ENCODE measurements around the gene SLC2A1. TPM values are rescaled to one million over a fixed set of nuclear protein-coding genes. Genes with fewer than 3 reads are reported as not detected.

SLC2A1 gene
- total and polyA plus RNA-seq, 9 of the 15 experiments (the other 6 are each of a cell fraction or from before 2014, with no cell fraction given) = 12.6 to 153 (median 48.0) TPM

DNA sequence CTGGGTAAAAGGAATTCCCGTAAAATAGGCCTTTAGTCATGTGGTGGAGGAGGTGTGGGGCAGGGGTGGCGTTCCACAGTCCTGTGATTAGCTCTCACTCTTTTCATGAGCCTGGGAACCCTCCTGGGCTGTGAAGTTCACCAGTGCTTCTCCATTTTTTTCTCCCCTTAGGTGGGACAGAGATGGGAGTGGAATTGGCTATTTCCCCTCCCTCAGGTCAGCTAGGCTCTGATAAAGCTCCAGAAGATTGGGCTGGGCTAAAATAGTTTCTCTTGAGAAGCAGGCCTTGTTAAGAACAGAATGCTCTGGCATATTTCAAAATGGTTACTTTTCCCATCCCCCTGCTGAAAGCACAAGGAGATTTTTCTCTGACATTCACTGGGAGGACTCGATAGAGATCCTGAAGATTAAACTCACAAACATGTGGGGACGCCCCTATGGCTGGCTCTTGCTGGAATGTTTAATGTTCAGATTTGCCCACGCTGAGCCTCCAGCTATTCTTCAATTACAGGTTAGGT is 33.4 kb upstream of the SLC2A1 start:
- CTCF ChIA-PET (ENCODE audit: low intra/inter-chr PET ratio) = no interaction called here
- no peaks in the 10 kb centered on the region for H3K9me1 ChIP-seq (ENCODE audit: control insufficient read depth, insufficient read depth, low read length)

More for the DNA sequence above, 33.4 kb upstream of the SLC2A1 start:
- no peak overlapping the region for H3K4me3 ChIP-seq
- H3K9ac ChIP-seq (ENCODE audit: insufficient read depth in 1 of 2, low read depth in 2 of 2, low read length in 2 of 2) = no peak overlapping the region
- no peak overlapping the region for H3K4me2 ChIP-seq (ENCODE audit: insufficient read depth, low read length)
- intact Hi-C loops (cut with micrococcal nuclease) = no loop called here
- H3K27ac ChIP-seq (ENCODE audit: extremely low read depth, low read depth, low read length) = no peak overlapping the region
- H3K27me3 ChIP-seq (ENCODE audit: control insufficient read depth in 2 of 2, insufficient read depth in 2 of 2, low read length in 2 of 2) = no peaks in the 10 kb centered on the region
- ATAC-seq (no peak; the same call in 2 of the 3 replicates), DNase-seq (ENCODE audit: extremely low read depth in 1 of 4, low spot score in 3 of 4) (no peak), FAIRE-seq (no peak)
- in situ Hi-C loops (cut with MboI) = no loop called here
- no TSS peak for BruUV-seq (replicated peaks)
- H3K36me3 ChIP-seq (ENCODE audit: control insufficient read depth, insufficient read depth, low read length) = no peaks in the 10 kb centered on the region
- H3K4me1 ChIP-seq (replicated peaks in 1 of 2; ENCODE audit: control insufficient read depth in 2 of 2, insufficient read depth in 2 of 2, low read length in 2 of 2) = peaks cover 0 to 3% of the 10 kb centered on the region in 2 experiments; a peak in 1 of 5 replicates
- POLR2A ChIA-PET = interaction anchor here (1.2 kb wide), 1 partner anchor 9 kb away, joined by 3 read pairs; no protein-coding TSS in a partner anchor
- H2AFZ ChIP-seq (ENCODE audit: low read depth, low read length) = no peak overlapping the region
- no peaks in the 10 kb centered on the region for H4K20me1 ChIP-seq (replicated peaks; ENCODE audit: control insufficient read depth, insufficient read depth, low read length)
- 55% methylated on average over 5 of the region's 5 CpGs for WGBS (ENCODE audit: insufficient coverage, low coverage, missing lambda C conversion rate)
- TF ChIP-seq, protein P1, sequence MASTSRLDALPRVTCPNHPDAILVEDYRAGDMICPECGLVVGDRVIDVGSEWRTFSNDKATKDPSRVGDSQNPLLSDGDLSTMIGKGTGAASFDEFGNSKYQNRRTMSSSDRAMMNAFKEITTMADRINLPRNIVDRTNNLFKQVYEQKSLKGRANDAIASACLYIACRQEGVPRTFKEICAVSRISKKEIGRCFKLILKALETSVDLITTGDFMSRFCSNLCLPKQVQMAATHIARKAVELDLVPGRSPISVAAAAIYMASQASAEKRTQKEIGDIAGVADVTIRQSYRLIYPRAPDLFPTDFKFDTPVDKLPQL (IDR thresholded peaks at IDR 0.05; ENCODE audit: extremely low read depth, insufficient read length) = no peak
- TF ChIP-seq PHB (CRISPR knock-in tag; IDR thresholded peaks at IDR 0.05) = no peak
- TF ChIP-seq ZNF511 (CRISPR knock-in tag; IDR thresholded peaks at IDR 0.05) = no peak
- no peaks in the 10 kb centered on the region; the same call in 1 of the 2 replicates for H3K9me3 ChIP-seq (replicated peaks; ENCODE audit: control insufficient read depth, insufficient read depth, low read depth, low read length)
- H3K79me2 ChIP-seq (ENCODE audit: control insufficient read depth, insufficient read depth, low read length) = no peaks in the 10 kb centered on the region
